Activated CD8-positive, alpha-beta T cell treated with anti-CD3 and anti-CD28 coated beads, Interleukin-2, amount 10 ng/mL, durations not matched to agents 7 days and 5 days (primary cell): ENCODE results near the gene HCST. TPM values are rescaled to one million over a fixed set of nuclear protein-coding genes. Genes with fewer than 3 reads are reported as not detected.
"Not testable (repeated sequence)": the region's sequence is repeated elsewhere in the genome, so short reads cannot be mapped to it uniquely, and the experiment has no call there.

Experiments used
- ATAC-seq: fragments of 150-1000 bp; cut with Tn5 transposase; one replicate; pipeline ENCODE4 v1.10.0; 2021; ENCODE audit warnings: moderate library complexity
- CTCF ChIA-PET: fragments of 350-600 bp; sonication (Branson Sonifier 250); formaldehyde crosslinking; loops from one replicate; lab custom pipeline; 2021; ENCODE audit warnings: antibody characterized with exemption; lab: Charles Lee
- POLR2A ChIA-PET: fragments of 350-600 bp; sonication (Branson Sonifier 250); formaldehyde crosslinking; loops from one replicate; lab custom pipeline; 2021; ENCODE audit warnings: antibody characterized with exemption; lab: Charles Lee
- DNase-seq: peaks from one replicate; pipeline ENCODE4 v3.0.0-alpha.2; 2020
- H3K27ac Mint-ChIP-seq: one replicate; pipeline ENCODE4 v1.8.0; 2021; ENCODE audit warnings: mild to moderate bottlenecking, mixed read lengths
- H3K27me3 Mint-ChIP-seq: one replicate; pipeline ENCODE4 v1.8.0; 2021; ENCODE audit warnings: low read depth, mixed read lengths
- H3K36me3 Mint-ChIP-seq: one replicate; pipeline ENCODE4 v1.8.0; 2021; ENCODE audit warnings: low read depth, mixed read lengths
- H3K4me1 Mint-ChIP-seq: one replicate; pipeline ENCODE4 v1.8.0; 2021; ENCODE audit warnings: low read depth, mixed read lengths
- H3K4me3 Mint-ChIP-seq: one replicate; pipeline ENCODE4 v1.8.0; 2021; ENCODE audit warnings: mild to moderate bottlenecking, mixed read lengths
- H3K9me3 Mint-ChIP-seq: one replicate; pipeline ENCODE4 v1.8.0; 2022; ENCODE audit warnings: mixed read lengths; ENCODE audit not compliant: insufficient read depth
- total RNA-seq, 2 experiments: library from RNA; stranded (reverse); gene quantifications; one replicate each; pipeline ENCODE4 v1.2.3, GENCODE V29; 2021

The HCST gene
- total RNA-seq, 2 experiments from 2014 or later, result 196 to 216 TPM

DNA sequence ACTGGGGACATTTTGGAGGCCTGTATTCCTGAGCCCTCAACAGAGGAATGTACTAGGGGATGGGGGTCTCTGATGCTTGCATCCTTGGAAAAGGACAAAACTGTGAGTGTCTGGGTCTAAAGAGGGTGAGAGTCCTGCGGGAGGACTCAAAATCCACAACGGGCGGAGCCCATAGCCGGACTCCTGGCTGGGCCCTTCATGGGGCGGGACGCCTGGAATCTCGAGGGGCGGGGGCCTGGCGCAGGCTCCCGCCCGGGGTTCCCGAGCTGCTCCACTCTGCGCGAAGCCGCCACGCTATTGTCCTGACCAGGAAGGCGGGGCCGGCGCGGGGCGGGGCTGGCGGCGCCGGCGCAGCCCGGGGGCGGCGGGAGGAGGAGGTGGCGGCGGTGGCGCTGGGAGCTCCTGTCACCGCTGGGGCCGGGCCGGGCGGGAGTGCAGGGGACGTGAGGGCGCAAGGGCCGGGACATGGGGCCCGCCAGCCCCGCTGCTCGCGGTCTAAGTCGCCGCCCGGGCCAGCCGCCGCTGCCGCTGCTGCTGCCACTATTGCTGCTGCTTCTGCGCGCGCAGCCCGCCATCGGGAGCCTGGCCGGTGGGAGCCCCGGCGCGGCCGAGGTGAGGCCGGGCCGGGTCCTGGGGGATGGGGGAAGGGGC is 34.0 kb upstream of the HCST start, which contains the start of gene APLP1:
APLP1 (plus strand) TSS at position 403 of the 651 bp plus-strand sequence; CDS start at position 466, 63 bp downstream.
- ATAC-seq (peak; percentile 74), DNase-seq (peak; percentile 66)
- H3K36me3 Mint-ChIP-seq, result no peaks in the 10 kb centered on the region
- peak within 1 kb of the TSS; percentile 55 for H3K4me3 Mint-ChIP-seq
- peaks cover 28% of the 10 kb centered on the region for H3K27me3 Mint-ChIP-seq
- POLR2A ChIA-PET, result interaction anchor here (0.7 to 2.0 kb wide), 2 partner anchors 11 to 30 kb away, joined by 4 to 6 read pairs; partner anchors contain the start of gene KIRREL2
- no peak within 1 kb of the TSS for H3K27ac Mint-ChIP-seq
- CTCF ChIA-PET, result interaction anchor here (2.2 kb wide), 1 partner anchor 63 kb away, joined by 10 read pairs; no protein-coding TSS in a partner anchor
- peaks cover 19% of the 10 kb centered on the region for H3K4me1 Mint-ChIP-seq
- H3K9me3 Mint-ChIP-seq, result no peaks in the 10 kb centered on the region

DNA sequence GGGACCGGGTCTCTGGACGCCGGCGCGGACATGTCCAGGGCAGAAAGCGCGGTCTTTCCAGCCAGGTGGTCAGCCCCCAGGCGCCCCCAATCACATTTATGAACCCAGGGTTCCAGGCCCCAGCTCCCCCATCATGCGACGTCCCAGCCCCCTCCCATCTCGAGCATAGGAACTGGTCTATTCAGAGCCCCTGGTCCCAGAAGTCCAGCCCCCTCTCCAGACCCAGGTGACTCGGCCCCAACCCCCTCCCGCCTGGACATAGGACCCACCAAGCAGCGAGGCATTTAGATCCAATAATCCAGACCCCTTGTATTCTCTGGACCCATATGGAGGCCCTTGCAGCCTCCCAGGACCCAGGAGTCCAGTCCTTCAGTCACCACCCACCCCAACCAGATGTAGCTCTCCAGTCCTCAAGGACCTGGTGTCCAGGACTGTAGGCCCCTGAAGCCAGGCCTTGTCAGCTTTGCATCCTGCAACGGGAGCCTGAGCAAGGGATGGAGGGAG is 33.5 kb upstream of the HCST start:
- H3K4me3 Mint-ChIP-seq, result peak overlapping the region; percentile 55
- CTCF ChIA-PET, result interaction anchor here (2.2 kb wide), 1 partner anchor 63 kb away, joined by 10 read pairs; no protein-coding TSS in a partner anchor
- peaks cover 28% of the 10 kb centered on the region for H3K27me3 Mint-ChIP-seq
- no peak for DNase-seq
- H3K36me3 Mint-ChIP-seq, result no peaks in the 10 kb centered on the region
- no peak overlapping the region for H3K27ac Mint-ChIP-seq
- POLR2A ChIA-PET, result interaction anchor here (0.7 to 2.0 kb wide), 2 partner anchors 12 to 29 kb away, joined by 4 to 6 read pairs; partner anchors contain the start of gene KIRREL2
- ATAC-seq, result no peak
- H3K9me3 Mint-ChIP-seq, result no peaks in the 10 kb centered on the region
- peaks cover 19% of the 10 kb centered on the region for H3K4me1 Mint-ChIP-seq

DNA sequence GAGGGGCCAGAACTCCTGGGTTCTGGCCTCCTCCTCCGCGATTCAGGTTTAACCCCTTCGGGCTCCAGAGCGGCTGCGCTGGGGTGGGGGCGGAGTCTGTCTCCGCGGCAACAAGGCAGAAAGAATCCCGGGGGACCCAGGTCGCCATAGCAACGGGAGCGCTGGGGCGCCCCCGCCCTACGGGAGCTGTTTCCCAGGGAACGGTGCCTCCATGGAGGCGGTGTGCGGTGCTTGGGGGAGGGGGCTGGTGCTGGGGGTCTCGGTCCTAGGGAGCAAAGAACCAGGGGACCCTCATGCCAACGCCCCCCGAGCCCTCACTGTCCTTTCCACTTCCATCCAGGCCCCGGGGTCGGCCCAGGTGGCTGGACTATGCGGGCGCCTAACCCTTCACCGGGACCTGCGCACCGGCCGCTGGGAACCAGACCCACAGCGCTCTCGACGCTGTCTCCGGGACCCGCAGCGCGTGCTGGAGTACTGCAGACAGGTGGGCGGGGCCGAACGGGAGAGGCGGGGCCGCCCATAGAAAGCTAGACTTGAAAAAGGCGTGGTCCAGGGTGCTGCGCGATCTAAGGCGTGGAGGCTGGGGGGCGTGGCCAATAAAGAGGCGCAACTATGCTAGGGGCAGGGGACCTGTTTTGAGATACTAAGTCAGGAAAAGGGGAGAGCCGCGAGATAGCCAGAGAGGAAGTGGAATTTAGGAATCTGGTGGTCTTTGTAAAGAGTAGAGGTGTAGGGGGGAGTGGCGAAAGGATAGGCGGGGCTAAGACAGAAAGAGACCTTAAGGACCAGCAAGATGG is 32.8 kb upstream of the HCST start:
- CTCF ChIA-PET, result interaction anchor here (1.0 to 2.2 kb wide), 4 partner anchors 12 to 125 kb away, joined by 3 to 10 read pairs (median 6); partner anchors contain the start of gene SDHAF1
- H3K4me1 Mint-ChIP-seq, result peaks cover 19% of the 10 kb centered on the region
- H3K9me3 Mint-ChIP-seq, result no peaks in the 10 kb centered on the region
- peak overlapping the region; percentile 2 for H3K27ac Mint-ChIP-seq
- peaks cover 28% of the 10 kb centered on the region for H3K27me3 Mint-ChIP-seq
- ATAC-seq, result peak; percentile 88
- H3K36me3 Mint-ChIP-seq, result no peaks in the 10 kb centered on the region
- peak overlapping the region; percentile 60 for H3K4me3 Mint-ChIP-seq
- POLR2A ChIA-PET, result interaction anchor here (0.7 to 2.0 kb wide), 2 partner anchors 13 to 29 kb away, joined by 4 to 6 read pairs; partner anchors contain the start of gene KIRREL2
- DNase-seq, result peak; percentile 90

DNA sequence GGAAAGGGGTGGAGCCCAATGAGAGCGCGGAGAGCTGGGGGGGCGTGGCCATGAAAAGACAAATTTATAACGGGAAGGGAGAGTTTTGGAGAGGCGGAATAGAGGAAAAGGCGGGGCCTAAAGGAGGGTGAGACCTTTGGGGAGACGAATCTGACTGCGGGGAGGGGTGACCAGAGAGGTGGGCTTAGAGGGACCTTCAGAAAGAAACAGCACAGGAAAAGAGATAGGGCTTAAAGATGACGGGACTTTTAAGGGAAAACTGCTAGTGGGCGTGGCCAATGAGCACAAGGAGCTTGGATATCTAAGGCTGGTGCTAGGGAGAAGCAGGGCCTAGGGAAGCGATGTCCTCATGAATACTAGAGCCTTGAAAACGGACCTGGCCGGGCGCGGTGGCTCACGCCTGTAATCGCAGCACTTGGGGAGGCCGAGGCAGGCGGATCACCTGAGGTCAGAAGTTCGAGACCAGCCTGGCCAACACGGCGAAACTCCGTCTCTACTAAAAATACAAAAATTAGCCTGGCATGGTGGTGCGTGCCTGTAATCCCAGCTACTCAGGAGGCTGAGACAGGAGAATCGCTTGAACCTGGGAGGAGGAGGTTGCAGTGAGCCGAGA is 32.1 kb upstream of the HCST start:
- POLR2A ChIA-PET, result interaction anchor here (2.0 kb wide), 1 partner anchor 13 kb away, joined by 6 read pairs; the partner anchor contains the start of gene KIRREL2
- Mint-ChIP-seq H3K27me3 (peaks cover 25% of the 10 kb centered on the region), H3K4me1 (peaks cover 19% of the 10 kb centered on the region), H3K4me3 (peak overlapping the region; percentile 60)
- H3K36me3 Mint-ChIP-seq, DNase-seq, H3K9me3 Mint-ChIP-seq, H3K27ac Mint-ChIP-seq, ATAC-seq: not testable (repeated sequence)
- CTCF ChIA-PET, result interaction anchor here (1.0 to 2.2 kb wide), 4 partner anchors 12 to 124 kb away, joined by 3 to 10 read pairs (median 6); partner anchors contain the start of gene SDHAF1

DNA sequence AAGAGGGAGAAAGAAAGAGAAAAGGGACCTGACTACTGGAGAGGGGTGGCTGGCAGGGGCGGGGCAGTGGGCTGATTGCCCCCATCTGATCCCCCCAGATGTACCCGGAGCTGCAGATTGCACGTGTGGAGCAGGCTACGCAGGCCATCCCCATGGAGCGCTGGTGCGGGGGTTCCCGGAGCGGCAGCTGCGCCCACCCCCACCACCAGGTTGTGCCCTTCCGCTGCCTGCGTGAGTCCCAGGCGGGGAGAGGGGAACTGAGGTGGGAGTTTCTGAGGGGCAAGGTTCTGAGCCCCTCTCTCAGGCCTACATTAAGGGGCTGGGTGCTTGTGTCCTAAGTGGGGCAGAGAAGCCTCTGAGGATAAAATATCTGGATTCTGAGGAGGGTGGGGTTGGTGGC is 31.5 kb upstream of the HCST start:
- H3K27me3 Mint-ChIP-seq, result peaks cover 23% of the 10 kb centered on the region
- ChIA-PET POLR2A (no interaction called here), CTCF (interaction anchor here (1.7 kb wide), 1 partner anchor 11 kb away, joined by 6 read pairs; no protein-coding TSS in a partner anchor)
- DNase-seq (no peak), ATAC-seq (no peak)
- H3K4me1 Mint-ChIP-seq, result peaks cover 19% of the 10 kb centered on the region
- no peak overlapping the region for H3K27ac Mint-ChIP-seq
- no peak overlapping the region for H3K4me3 Mint-ChIP-seq
- no peaks in the 10 kb centered on the region for H3K9me3 Mint-ChIP-seq
- H3K36me3 Mint-ChIP-seq, result no peaks in the 10 kb centered on the region

DNA sequence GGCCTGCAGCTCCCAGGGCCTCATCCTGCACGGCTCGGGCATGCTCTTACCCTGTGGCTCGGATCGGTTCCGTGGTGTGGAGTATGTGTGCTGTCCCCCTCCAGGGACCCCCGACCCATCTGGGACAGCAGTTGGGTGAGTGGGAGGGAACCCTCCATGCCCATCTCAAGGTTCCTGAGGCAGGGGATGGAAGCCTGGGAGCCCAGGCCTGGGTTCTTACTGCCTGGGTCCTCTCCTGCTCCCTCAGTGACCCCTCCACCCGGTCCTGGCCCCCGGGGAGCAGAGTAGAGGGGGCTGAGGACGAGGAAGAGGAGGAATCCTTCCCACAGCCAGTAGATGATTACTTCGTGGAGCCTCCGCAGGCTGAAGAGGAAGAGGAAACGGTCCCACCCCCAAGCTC is 30.7 kb upstream of the HCST start:
- H3K27me3 Mint-ChIP-seq, result peaks cover 20% of the 10 kb centered on the region

DNA sequence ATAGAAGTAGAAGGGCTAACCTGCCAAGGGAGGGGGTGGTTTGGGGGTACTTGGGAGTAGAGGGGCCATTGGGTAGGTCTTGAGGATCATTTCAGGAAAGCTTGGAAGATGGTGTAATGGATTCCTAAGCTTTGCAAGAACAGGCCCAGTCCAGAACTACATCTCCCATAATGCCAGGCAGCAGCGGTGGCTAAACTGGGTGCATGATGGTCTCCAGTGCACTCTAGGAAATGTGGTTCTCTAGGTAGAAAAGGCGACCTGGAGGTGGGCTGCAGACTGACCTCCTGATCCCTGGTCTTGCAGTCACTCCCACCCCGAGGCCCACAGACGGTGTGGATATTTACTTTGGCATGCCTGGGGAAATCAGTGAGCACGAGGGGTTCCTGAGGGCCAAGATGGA is 30.1 kb upstream of the HCST start:
- ChIA-PET POLR2A (interaction anchor here (0.6 kb wide), 1 partner anchor 57 kb away, joined by 3 read pairs; no protein-coding TSS in a partner anchor), CTCF (interaction anchor here (1.9 kb wide), 1 partner anchor 59 kb away, joined by 4 read pairs; no protein-coding TSS in a partner anchor)
- H3K4me3 Mint-ChIP-seq, result no peak overlapping the region
- no peaks in the 10 kb centered on the region for H3K36me3 Mint-ChIP-seq
- H3K4me1 Mint-ChIP-seq, result peaks cover 19% of the 10 kb centered on the region
- H3K27me3 Mint-ChIP-seq, result peaks cover 18% of the 10 kb centered on the region
- no peaks in the 10 kb centered on the region for H3K9me3 Mint-ChIP-seq
- ATAC-seq (no peak), DNase-seq (no peak)
- H3K27ac Mint-ChIP-seq, result no peak overlapping the region

More for the DNA sequence above, 30.7 kb upstream of the HCST start:
- Mint-ChIP-seq H3K27ac (no peak overlapping the region), H3K4me1 (peaks cover 19% of the 10 kb centered on the region), H3K36me3 (no peaks in the 10 kb centered on the region), H3K4me3 (no peak overlapping the region), H3K9me3 (no peaks in the 10 kb centered on the region)
- ChIA-PET CTCF (no interaction called here), POLR2A (no interaction called here)
- ATAC-seq (no peak), DNase-seq (no peak)

DNA sequence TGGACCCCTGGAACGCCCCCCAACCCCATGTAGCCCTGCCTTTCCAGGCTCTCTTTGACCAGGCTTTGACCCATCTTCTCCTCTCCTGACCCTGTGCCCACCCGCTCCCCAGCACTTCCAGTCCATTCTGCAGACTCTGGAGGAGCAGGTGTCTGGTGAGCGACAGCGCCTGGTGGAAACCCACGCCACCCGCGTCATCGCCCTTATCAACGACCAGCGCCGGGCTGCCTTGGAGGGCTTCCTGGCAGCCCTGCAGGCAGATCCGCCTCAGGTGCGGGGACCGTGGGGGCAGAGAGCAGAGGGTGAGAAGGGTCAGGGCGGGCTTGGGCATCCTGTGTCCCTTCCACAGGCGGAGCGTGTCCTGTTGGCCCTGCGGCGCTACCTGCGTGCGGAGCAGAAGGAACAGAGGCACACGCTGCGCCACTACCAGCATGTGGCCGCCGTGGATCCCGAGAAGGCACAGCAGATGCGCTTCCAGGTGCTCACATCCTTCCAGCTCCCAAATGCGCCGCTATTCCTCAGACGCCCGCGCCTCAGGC is 27.9 kb upstream of the HCST start:
- no peak overlapping the region for H3K27ac Mint-ChIP-seq
- H3K36me3 Mint-ChIP-seq, result no peaks in the 10 kb centered on the region
- no peak overlapping the region for H3K4me3 Mint-ChIP-seq
- CTCF ChIA-PET, result no interaction called here
- POLR2A ChIA-PET, result interaction anchor here (1.1 kb wide), 1 partner anchor 57 kb away, joined by 3 read pairs; no protein-coding TSS in a partner anchor
- H3K4me1 Mint-ChIP-seq, result peaks cover 8% of the 10 kb centered on the region
- peaks cover 4% of the 10 kb centered on the region for H3K27me3 Mint-ChIP-seq
- H3K9me3 Mint-ChIP-seq, result no peaks in the 10 kb centered on the region
- DNase-seq, result no peak
- ATAC-seq, result no peak

DNA sequence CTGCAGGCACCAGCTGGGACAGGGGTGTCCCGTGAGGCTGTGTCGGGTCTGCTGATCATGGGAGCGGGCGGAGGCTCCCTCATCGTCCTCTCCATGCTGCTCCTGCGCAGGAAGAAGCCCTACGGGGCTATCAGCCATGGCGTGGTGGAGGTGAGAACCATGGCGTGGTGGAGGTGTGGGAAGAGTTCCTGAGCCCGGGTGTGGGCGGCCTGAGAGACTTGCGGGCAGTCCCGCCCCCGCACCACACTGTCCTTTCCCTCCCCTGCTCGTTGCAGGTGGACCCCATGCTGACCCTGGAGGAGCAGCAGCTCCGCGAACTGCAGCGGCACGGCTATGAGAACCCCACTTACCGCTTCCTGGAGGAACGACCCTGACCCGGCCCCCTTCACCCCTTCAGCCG is 23.3 kb upstream of the HCST start:
- Mint-ChIP-seq H3K4me3 (no peak overlapping the region), H3K27me3 (peaks cover 5% of the 10 kb centered on the region), H3K9me3 (no peaks in the 10 kb centered on the region), H3K4me1 (peaks cover 12% of the 10 kb centered on the region), H3K27ac (no peak overlapping the region), H3K36me3 (no peaks in the 10 kb centered on the region)
- CTCF ChIA-PET, result interaction anchor here (0.7 to 7.5 kb wide), 2 partner anchors 53 to 65 kb away, joined by 3 to 95 read pairs; no protein-coding TSS in a partner anchor
- POLR2A ChIA-PET, result no interaction called here
- ATAC-seq, result no peak
- no peak for DNase-seq

DNA sequence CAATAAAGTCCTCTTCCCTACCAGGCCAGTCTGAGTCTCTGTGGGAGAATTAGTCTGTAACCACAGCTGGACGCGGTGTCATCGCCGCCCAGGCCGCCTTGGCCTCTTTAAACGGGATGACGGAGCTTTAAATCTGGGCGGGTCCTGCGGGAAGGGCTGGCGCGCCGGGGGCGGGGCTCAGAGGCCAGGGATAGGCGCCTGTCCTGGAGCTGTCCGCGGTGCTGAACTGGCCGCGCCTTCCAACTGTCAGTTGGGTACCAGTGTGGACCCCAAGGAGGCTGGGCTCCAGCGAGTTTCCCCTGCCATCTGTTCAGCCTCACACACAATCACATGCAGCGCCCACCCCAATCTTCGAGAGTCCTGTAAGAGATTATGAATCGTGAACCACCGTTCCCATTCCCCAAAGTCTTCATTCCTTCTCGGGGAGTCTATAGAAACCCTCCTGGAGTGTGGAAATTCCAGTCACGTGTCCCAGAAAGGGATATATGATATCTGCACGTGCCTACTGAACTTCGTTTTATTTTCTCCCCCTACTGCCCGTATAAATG is 22.5 kb upstream of the HCST start:
- Mint-ChIP-seq H3K27me3 (peaks cover 5% of the 10 kb centered on the region), H3K9me3 (no peaks in the 10 kb centered on the region), H3K27ac (no peak overlapping the region), H3K4me3 (no peak overlapping the region), H3K4me1 (peaks cover 12% of the 10 kb centered on the region), H3K36me3 (no peaks in the 10 kb centered on the region)
- CTCF ChIA-PET, result interaction anchor here (0.7 to 7.5 kb wide), 3 partner anchors 52 to 80 kb away, joined by 3 to 95 read pairs (median 4); no protein-coding TSS in a partner anchor
- DNase-seq, result peak; percentile 92
- POLR2A ChIA-PET, result no interaction called here
- peak; percentile 88 for ATAC-seq
